Upper lobe of left lung (tissue), 6 donors: ENCODE results near the gene CCHCR1. TPM values are rescaled to one million over a fixed set of nuclear protein-coding genes. Genes with fewer than 3 reads are reported as not detected.

Source experiments
- ATAC-seq, 2 donors: fragments of 200-7000 bp; cut with Tn5 transposase; one replicate each; pipeline ENCODE4 v1.9.1; 2022; ENCODE audit warnings: mild to moderate bottlenecking in 2 of 2, moderate library complexity in 2 of 2; ENCODE audit not compliant: low FRiP score in 2 of 2
- DNase-seq, 2 donors: peaks; one replicate each; pipeline ENCODE4 v3.0.0-alpha.2; 2019 to 2020
- H3K27ac ChIP-seq, 4 donors: fragments of 200-600 bp; sonication (generic); one replicate each; pipeline ENCODE4 v1.5.1; 2016 to 2019
- H3K27me3 ChIP-seq, 4 donors: fragments of 200-600 bp; sonication (generic); one replicate each; pipeline ENCODE4 v1.5.1; 2017 to 2019
- H3K36me3 ChIP-seq, 4 donors: fragments of 200-600 bp; sonication (generic); one replicate each; pipeline ENCODE4 v1.5.1; 2016 to 2019
- H3K4me1 ChIP-seq, 4 donors: fragments of 200-600 bp; sonication (generic); one replicate each; pipeline ENCODE4 v1.5.1; 2018 to 2019
- H3K4me3 ChIP-seq, 4 donors: fragments of 200-600 bp; sonication (generic); one replicate each; pipeline ENCODE4 v1.5.1; 2017 to 2019; ENCODE audit warnings: mild to moderate bottlenecking in 2 of 4, moderate library complexity in 1 of 4
- H3K9me3 ChIP-seq, 4 donors: fragments of 200-600 bp; sonication (generic); one replicate each; pipeline ENCODE4 v1.5.1; 2018 to 2019
- EP300 ChIP-seq, 4 donors: sonication (generic); formaldehyde crosslinking; IDR thresholded peaks; one replicate each; pipeline ENCODE4 v1.5.1; 2017; ENCODE audit warnings: antibody characterized with exemption in 4 of 4, control low read depth in 2 of 4
- POLR2A ChIP-seq, 4 donors: fragments of 450-650 bp; IDR thresholded peaks; one replicate each; pipeline ENCODE4 v1.5.1; 2016 to 2017; ENCODE audit warnings: antibody characterized with exemption in 4 of 4, mild to moderate bottlenecking in 2 of 4
- POLR2AphosphoS5 ChIP-seq, 2 donors: sonication (generic); formaldehyde crosslinking; IDR thresholded peaks; one replicate each; pipeline ENCODE4 v1.5.1; 2017; ENCODE audit warnings: antibody characterized with exemption in 2 of 2
- WGBS, 2 donors: methylation state at CpG; one replicate each; pipeline ENCODE4 v1.1.5; 2017 to 2018; 5-methylcytosine and 5-hydroxymethylcytosine counted together
- total RNA-seq, 6 donors: library from RNA; depleted of rRNA in 4 of 6; stranded (reverse); fragments of >200 nt in 4 of 6; gene quantifications; one replicate each; pipeline versions ENCODE4 v1.1.0 to v1.2.1, GENCODE V29; 2016 to 2021
- TF ChIP-seq, protein P1 (sequence below), 6 experiments: fragments of 450-650 bp in 4 of 6; fragments of 200-600 bp in 2 of 6; sonication (generic) in 2 of 6; IDR thresholded peaks; one replicate each; pipeline ENCODE4 v1.5.1; 2016 to 2019; ENCODE audit warnings: antibody characterized with exemption in 6 of 6
- donor health status: DM: no; HTN: no; CAD: no; lungs with moderate emphysema.
- donor health status: DM: no; HTN: yes; CAD: no; lungs with severe emphysema.

The CCHCR1 gene
- total RNA-seq, 6 donors from 2014 or later, result 5.5 to 83.8 (median 19.5) TPM

DNA sequence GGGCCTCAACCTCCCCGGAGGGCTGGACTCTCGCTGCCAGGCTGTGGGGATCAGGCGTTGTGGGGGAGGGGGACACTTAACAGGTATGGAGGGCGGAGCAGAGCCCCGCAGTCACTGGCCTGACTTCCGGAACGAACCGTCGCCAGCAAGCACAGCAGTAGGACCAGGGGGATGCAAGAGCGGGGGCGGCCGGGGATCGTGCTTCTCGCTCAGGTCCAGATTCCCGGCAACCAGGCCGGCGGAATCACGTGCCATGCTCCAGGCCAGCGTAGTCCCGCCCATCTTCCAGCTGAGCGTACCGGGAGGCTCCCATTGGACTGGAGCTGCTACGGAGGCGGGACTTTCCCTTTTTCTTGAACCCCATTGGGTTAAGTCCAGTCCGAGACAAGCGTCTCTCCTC lies 22.9 kb upstream of the CCHCR1 start:
- 82 to 86% methylated on average over 18 to 23 of the region's 26 CpGs for WGBS, 2 donors
- Histone ChIP-seq H3K9me3 (no peaks in the 10 kb centered on the region), H3K27me3 (no peaks in the 10 kb centered on the region), H3K27ac (peak overlapping the region in 2 of 4 donors; percentile 19 to 83), H3K4me1 (peaks cover 0 to 21% (median 5%) of the 10 kb centered on the region in 4 donors), H3K36me3 (no peaks in the 10 kb centered on the region), H3K4me3 (peak overlapping the region in 3 of 4 donors; percentile 33 to 58 (median 35))
- TF ChIP-seq EP300 (IDR thresholded peaks at IDR 0.05) (no peak), POLR2A (IDR thresholded peaks at IDR 0.05) (peak in 1 of 4 donors; percentile 33)
- DNase-seq, result peak; percentile 67 to 86
- ATAC-seq, result peak; percentile 96 to 99

DNA sequence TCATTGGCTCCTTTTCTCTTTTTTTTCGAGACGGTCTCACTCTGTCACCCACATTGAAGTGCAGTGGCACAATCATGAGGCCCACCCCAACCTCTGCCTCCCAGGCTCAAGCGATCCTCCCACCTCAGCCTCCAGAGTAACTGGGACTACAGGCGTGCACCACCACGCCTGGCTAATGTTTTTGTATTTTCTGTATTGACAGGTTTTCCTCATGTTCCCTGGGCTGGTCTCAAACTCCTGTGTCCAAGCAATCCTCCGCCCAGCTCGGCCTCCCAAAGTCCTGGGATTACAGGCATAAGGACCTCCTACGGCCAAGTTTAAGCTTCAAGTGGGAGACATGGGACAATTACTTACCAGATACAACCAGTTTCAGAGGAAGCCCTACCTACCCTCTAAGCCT lies 22.3 kb upstream of the CCHCR1 start:
- no peak for ATAC-seq
- peak overlapping the region in 3 of 4 donors; percentile 33 to 58 (median 35) for H3K4me3 ChIP-seq
- DNase-seq, result no peak
- peak overlapping the region in 1 of 4 donors; percentile 83 for H3K27ac ChIP-seq
- H3K9me3 ChIP-seq, result no peaks in the 10 kb centered on the region
- TF ChIP-seq, protein P1, sequence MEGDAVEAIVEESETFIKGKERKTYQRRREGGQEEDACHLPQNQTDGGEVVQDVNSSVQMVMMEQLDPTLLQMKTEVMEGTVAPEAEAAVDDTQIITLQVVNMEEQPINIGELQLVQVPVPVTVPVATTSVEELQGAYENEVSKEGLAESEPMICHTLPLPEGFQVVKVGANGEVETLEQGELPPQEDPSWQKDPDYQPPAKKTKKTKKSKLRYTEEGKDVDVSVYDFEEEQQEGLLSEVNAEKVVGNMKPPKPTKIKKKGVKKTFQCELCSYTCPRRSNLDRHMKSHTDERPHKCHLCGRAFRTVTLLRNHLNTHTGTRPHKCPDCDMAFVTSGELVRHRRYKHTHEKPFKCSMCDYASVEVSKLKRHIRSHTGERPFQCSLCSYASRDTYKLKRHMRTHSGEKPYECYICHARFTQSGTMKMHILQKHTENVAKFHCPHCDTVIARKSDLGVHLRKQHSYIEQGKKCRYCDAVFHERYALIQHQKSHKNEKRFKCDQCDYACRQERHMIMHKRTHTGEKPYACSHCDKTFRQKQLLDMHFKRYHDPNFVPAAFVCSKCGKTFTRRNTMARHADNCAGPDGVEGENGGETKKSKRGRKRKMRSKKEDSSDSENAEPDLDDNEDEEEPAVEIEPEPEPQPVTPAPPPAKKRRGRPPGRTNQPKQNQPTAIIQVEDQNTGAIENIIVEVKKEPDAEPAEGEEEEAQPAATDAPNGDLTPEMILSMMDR (IDR thresholded peaks at IDR 0.05), result no peak
- TF ChIP-seq POLR2AphosphoS5 (IDR thresholded peaks at IDR 0.05) (no peak), POLR2A (IDR thresholded peaks at IDR 0.05) (no peak), EP300 (IDR thresholded peaks at IDR 0.05) (no peak)
- no peaks in the 10 kb centered on the region for H3K27me3 ChIP-seq
- WGBS, 2 donors, result 92 to 97% methylated on average over 8 of the region's 8 CpGs
- H3K4me1 ChIP-seq, result peaks cover 0 to 21% (median 5%) of the 10 kb centered on the region in 4 donors
- H3K36me3 ChIP-seq, result peaks cover 0 to 3% (median 0%) of the 10 kb centered on the region in 4 donors

DNA sequence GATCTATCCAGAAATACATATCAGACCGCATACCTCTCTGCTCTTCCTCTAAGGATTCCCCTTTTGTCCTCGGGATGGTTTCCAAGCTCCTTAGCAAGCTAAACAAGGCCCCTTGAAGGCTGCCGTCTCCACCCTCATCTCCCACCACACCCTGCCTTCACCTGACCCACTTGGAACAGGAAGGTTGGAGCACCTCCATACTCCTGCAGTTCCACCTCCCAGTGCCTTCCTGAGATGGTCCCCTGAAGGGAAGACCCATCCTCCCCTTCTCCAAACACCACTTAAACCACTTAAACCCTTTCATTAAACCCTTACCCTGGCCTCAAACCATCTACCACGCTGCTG lies 21.4 kb upstream of the CCHCR1 start:
- DNase-seq (no peak), ATAC-seq (no peak)
- Histone ChIP-seq H3K27ac (no peak overlapping the region), H3K27me3 (no peaks in the 10 kb centered on the region), H3K36me3 (peaks cover 0 to 3% (median 0%) of the 10 kb centered on the region in 4 donors), H3K4me1 (peaks cover 0 to 21% (median 5%) of the 10 kb centered on the region in 4 donors), H3K9me3 (no peaks in the 10 kb centered on the region), H3K4me3 (no peak overlapping the region)
- TF ChIP-seq EP300 (IDR thresholded peaks at IDR 0.05), result no peak
- no peak for TF ChIP-seq POLR2AphosphoS5 (IDR thresholded peaks at IDR 0.05)
- TF ChIP-seq, protein P1 (IDR thresholded peaks at IDR 0.05), result no peak
- no peak for TF ChIP-seq POLR2A (IDR thresholded peaks at IDR 0.05)
- 57 to 58% methylated on average over 4 of the region's 4 CpGs for WGBS, 2 donors

DNA sequence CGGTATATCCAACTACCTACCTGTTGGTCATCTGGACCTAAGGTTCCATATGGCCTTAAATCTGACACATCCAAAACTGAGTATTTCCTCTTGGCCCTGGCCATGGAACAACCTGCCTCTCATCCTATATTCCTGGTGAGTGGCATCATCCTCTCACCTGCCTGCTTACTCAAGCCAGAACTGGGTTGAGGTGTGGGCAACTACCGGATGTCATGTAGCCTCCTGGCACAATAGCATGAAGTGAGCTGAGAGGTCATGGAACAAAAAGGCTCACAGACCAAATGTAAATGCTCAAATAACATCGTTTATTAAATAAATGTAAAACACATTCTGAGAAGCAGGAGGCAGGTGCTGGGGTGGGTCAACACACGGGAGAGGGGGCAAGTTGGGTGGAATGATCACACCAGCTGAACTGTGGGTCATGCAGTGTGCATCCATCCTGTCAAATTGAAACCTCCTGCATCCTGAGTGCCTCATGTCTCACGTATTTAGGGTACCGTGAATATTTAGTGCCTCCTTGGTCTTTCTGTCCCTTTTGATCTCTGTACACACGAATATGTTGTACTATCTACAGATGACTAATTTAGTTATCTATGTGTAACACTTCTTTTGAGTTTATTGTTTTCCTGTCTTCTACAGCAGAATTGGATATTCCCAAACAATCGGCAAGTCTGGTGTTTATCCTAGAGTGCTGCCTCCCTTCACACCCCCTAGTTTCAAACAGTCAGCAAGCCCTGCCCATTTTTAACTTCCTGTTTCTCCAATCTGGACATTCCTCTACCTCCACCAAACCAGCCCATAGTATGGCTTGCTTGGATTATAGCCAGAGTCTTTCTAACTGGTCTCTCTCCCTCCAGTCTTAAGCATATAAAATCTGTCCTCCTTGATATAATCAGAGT lies 20.8 kb upstream of the CCHCR1 start:
- Histone ChIP-seq H3K27me3 (no peaks in the 10 kb centered on the region), H3K4me1 (peaks cover 0 to 21% (median 5%) of the 10 kb centered on the region in 4 donors), H3K9me3 (no peaks in the 10 kb centered on the region), H3K4me3 (no peak overlapping the region), H3K27ac (no peak overlapping the region), H3K36me3 (peaks cover 0 to 3% (median 0%) of the 10 kb centered on the region in 4 donors)
- 46 to 47% methylated on average over 7 to 8 of the region's 8 CpGs for WGBS, 2 donors
- no peak for ATAC-seq
- TF ChIP-seq POLR2AphosphoS5 (IDR thresholded peaks at IDR 0.05), result no peak
- no peak for TF ChIP-seq POLR2A (IDR thresholded peaks at IDR 0.05)
- TF ChIP-seq, protein P1 (IDR thresholded peaks at IDR 0.05), result no peak
- TF ChIP-seq EP300 (IDR thresholded peaks at IDR 0.05), result no peak
- no peak for DNase-seq

DNA sequence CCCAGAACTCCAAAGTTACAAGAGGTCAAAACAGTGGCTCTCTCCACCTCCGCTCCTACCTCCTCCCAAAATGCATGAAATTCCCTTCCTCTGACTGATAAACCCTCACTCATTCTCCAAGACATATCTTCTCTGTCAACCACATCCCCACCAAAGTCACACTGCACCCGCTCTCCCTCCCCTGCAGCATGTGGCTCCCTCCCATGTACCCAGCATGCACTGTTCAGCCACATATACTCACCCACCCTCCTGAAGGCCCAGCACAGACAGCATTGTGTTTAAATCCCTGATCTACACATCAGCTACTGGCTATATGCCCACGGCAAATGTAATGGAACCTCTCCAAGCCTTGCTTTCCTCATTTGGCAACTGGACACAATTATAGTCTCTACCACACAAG lies 18.4 kb upstream of the CCHCR1 start:
- WGBS, 2 donors, result 81 to 85% methylated on average over 3 of the region's 3 CpGs
- no peak overlapping the region for H3K27ac ChIP-seq

More for the DNA sequence above, 18.4 kb upstream of the CCHCR1 start:
- Histone ChIP-seq H3K4me1 (peaks cover 0 to 20% (median 5%) of the 10 kb centered on the region in 4 donors), H3K36me3 (peaks cover 0 to 3% (median 0%) of the 10 kb centered on the region in 4 donors), H3K4me3 (no peak overlapping the region), H3K27me3 (no peaks in the 10 kb centered on the region), H3K9me3 (no peaks in the 10 kb centered on the region)
- TF ChIP-seq POLR2A (IDR thresholded peaks at IDR 0.05), result no peak
- no peak for TF ChIP-seq EP300 (IDR thresholded peaks at IDR 0.05)
- TF ChIP-seq, protein P1 (IDR thresholded peaks at IDR 0.05), result no peak
- DNase-seq, result no peak
- no peak for ATAC-seq
